GM21528 (cell line): ENCODE data around the gene CSNK2A2.

Source experiments
- ATAC-seq: cut with Tn5 transposase; IDR thresholded peaks from one replicate; pipeline ENCODE4 v1.9.1; 2021; ENCODE audit warnings: mild to moderate bottlenecking, moderate library complexity; ENCODE audit not compliant: unreplicated experiment, low FRiP score

The CSNK2A2 gene

GRCh38 chr16:58198022-58198683 is at the start of gene CSNK2A2:
Gene CSNK2A2, minus strand, starts transcription at chr16:58198106. Its CDS starts 370 bp downstream, at chr16:58197736.
- ATAC-seq, result peak; percentile 70

GRCh38 chr16:58243528-58244004 is 45.7 kb upstream of the CSNK2A2 start:
- peak; percentile 94 for ATAC-seq

GRCh38 chr16:58236831-58237230 is 38.9 kb upstream of the CSNK2A2 start:
- ATAC-seq, result no peak

- ATAC-seq, result peak; percentile 94
Observed at GRCh38 chr16:58236231-58236690, 38.4 kb upstream of the CSNK2A2 start.

- no peak for ATAC-seq
Observed at GRCh38 chr16:58235663-58236062, 37.8 kb upstream of the CSNK2A2 start.

GRCh38 chr16:58234831-58235595 is 37.1 kb upstream of the CSNK2A2 start:
- no peak for ATAC-seq

GRCh38 chr16:58230259-58230658 is 32.4 kb upstream of the CSNK2A2 start:
- no peak for ATAC-seq

- ATAC-seq, result no peak
Observed at GRCh38 chr16:58226790-58227189, 28.9 kb upstream of the CSNK2A2 start.

- no peak for ATAC-seq
Observed at GRCh38 chr16:58225965-58226602, 28.2 kb upstream of the CSNK2A2 start.

- no peak for ATAC-seq
Observed at GRCh38 chr16:58222532-58223316, 24.8 kb upstream of the CSNK2A2 start.

GRCh38 chr16:58219432-58219831 is 21.5 kb upstream of the CSNK2A2 start:
- ATAC-seq, result no peak

- no peak for ATAC-seq
Observed at GRCh38 chr16:58218786-58219185, 20.9 kb upstream of the CSNK2A2 start.

- ATAC-seq, result no peak
Observed at GRCh38 chr16:58217311-58217925, 19.5 kb upstream of the CSNK2A2 start.

GRCh38 chr16:58212824-58213655 is 15.1 kb upstream of the CSNK2A2 start:
- ATAC-seq, result no peak

- ATAC-seq, result no peak
Observed at GRCh38 chr16:58211846-58212245, 13.9 kb upstream of the CSNK2A2 start.

GRCh38 chr16:58211245-58211644 is 13.3 kb upstream of the CSNK2A2 start:
- no peak for ATAC-seq

GRCh38 chr16:58205276-58206036 is 7.5 kb upstream of the CSNK2A2 start:
- ATAC-seq, result no peak

GRCh38 chr16:58201163-58201562 is 3.3 kb upstream of the CSNK2A2 start:
- ATAC-seq, result no peak
